ENCODE measurements around the gene CCDC51. TPM values are rescaled to one million over a fixed set of nuclear protein-coding genes. Genes with fewer than 3 reads are reported as not detected.

CCDC51 gene
- total and polyA plus RNA-seq, 9 of the 15 experiments (the other 6 are each of a cell fraction or from before 2014, with no cell fraction given): 6.5 to 18.6 (median 15.7) TPM

GRCh38 chr3:48475188-48475587 is 35.3 kb upstream of the CCDC51 start (continued):
- no peak for TF ChIP-seq MNT (conservative IDR thresholded peaks at IDR 0.05)
- TF ChIP-seq ZNF79 (CRISPR knock-in tag; IDR thresholded peaks at IDR 0.05; ENCODE audit: low read depth): no peak

- in situ Hi-C loops (cut with MboI) (no loop called here), intact Hi-C loops (cut with micrococcal nuclease) (no loop called here)
- TF ChIP-seq JUNB (CRISPR knock-in tag; conservative IDR thresholded peaks at IDR 0.05) (no peak), DACH1 (IDR thresholded peaks at IDR 0.05; ENCODE audit: partially characterized antibody) (no peak), HNRNPH1 (optimal IDR thresholded peaks at IDR 0.05; ENCODE audit: low read depth, low read length) (no peak), ZBTB5 (IDR thresholded peaks at IDR 0.05) (no peak), MCM5 (IDR thresholded peaks at IDR 0.05; ENCODE audit: low read depth) (no peak), SP1 (CRISPR knock-in tag; IDR thresholded peaks at IDR 0.05) (no peak), ZNF589 (CRISPR knock-in tag; IDR thresholded peaks at IDR 0.05; ENCODE audit: low read depth) (no peak), ELF1 (tag; IDR thresholded peaks at IDR 0.05) (no peak), ZNF41 (CRISPR knock-in tag; conservative IDR thresholded peaks at IDR 0.05) (no peak), MECOM (CRISPR knock-in tag; IDR thresholded peaks at IDR 0.05) (no peak), POU5F1 (IDR thresholded peaks at IDR 0.05; ENCODE audit: borderline replicate concordance, low read depth, low read length, partially characterized antibody) (no peak), YBX1 (IDR thresholded peaks at IDR 0.05) (no peak), PURB (CRISPR knock-in tag; IDR thresholded peaks at IDR 0.05; ENCODE audit: low read depth) (no peak), ETV6 (IDR thresholded peaks at IDR 0.05; ENCODE audit: borderline replicate concordance in 1 of 2, low read depth in 2 of 2, low read length in 1 of 2) (no peak), ETV6 (CRISPR knock-in tag; IDR thresholded peaks at IDR 0.05; ENCODE audit: borderline replicate concordance) (no peak), ZC3H4 (CRISPR knock-in tag; IDR thresholded peaks at IDR 0.05; ENCODE audit: borderline replicate concordance) (no peak)
- peaks cover 5 to 30% of the 10 kb centered on the region in 2 experiments; a peak in 4 of 5 replicates for H3K4me1 ChIP-seq (replicated peaks in 1 of 2; ENCODE audit: control insufficient read depth in 2 of 2, insufficient read depth in 2 of 2, low read length in 2 of 2)
- CTCF ChIA-PET (ENCODE audit: low intra/inter-chr PET ratio): no interaction called here
- peaks cover 3% of the 10 kb centered on the region; the same call in 1 of the 3 replicates for H3K36me3 ChIP-seq (ENCODE audit: control insufficient read depth, insufficient read depth, low read length)
- no peak overlapping the region for H2AFZ ChIP-seq (ENCODE audit: low read depth, low read length)
- H3K9me3 ChIP-seq (replicated peaks; ENCODE audit: control insufficient read depth, insufficient read depth, low read depth, low read length): no peaks in the 10 kb centered on the region
- ATAC-seq (no peak), DNase-seq (ENCODE audit: extremely low read depth in 1 of 4, low spot score in 3 of 4) (no peak), FAIRE-seq (no peak)
- H3K4me3 ChIP-seq: no peak overlapping the region
- 73% methylated on average over 2 of the region's 4 CpGs for WGBS (ENCODE audit: insufficient coverage, low coverage, missing lambda C conversion rate)
- POLR2A ChIA-PET: interaction anchor here (1.1 to 2.5 kb wide), 2 partner anchors 75 to 83 kb away, joined by 3 to 6 read pairs; no protein-coding TSS in a partner anchor
- H3K79me2 ChIP-seq (ENCODE audit: control insufficient read depth, insufficient read depth, low read length): peaks cover 22% of the 10 kb centered on the region
- no peaks in the 10 kb centered on the region for H4K20me1 ChIP-seq (replicated peaks; ENCODE audit: control insufficient read depth, insufficient read depth, low read length)
- H3K27ac ChIP-seq (ENCODE audit: extremely low read depth, low read depth, low read length): no peak overlapping the region
- no TSS peak for BruUV-seq (replicated peaks)
- no peaks in the 10 kb centered on the region for H3K27me3 ChIP-seq (ENCODE audit: control insufficient read depth in 2 of 2, insufficient read depth in 2 of 2, low read length in 2 of 2)
- no peaks in the 10 kb centered on the region for H3K9me1 ChIP-seq (ENCODE audit: control insufficient read depth, insufficient read depth, low read length)
- no peak overlapping the region for H3K4me2 ChIP-seq (ENCODE audit: insufficient read depth, low read length)
- no peak overlapping the region; a peak in 1 of 4 replicates for H3K9ac ChIP-seq (ENCODE audit: insufficient read depth in 1 of 2, low read depth in 2 of 2, low read length in 2 of 2)
These were observed 34.7 kb upstream of the CCDC51 start for GRCh38 chr3:48474619-48475018.

All from K562 (cell line).